ENCODE data around the gene C4B. TPM values are rescaled to one million over a fixed set of nuclear protein-coding genes. Genes with fewer than 3 reads are reported as not detected.

The C4B gene
- total RNA-seq, 1 experiment from 2014 or later, result 3.7 TPM

Other genes starting within 250 kb of the C4B start
- 1.2 to 1.8 TPM (median 1.4 TPM) in 3 replicates for gene VWA7, start 237.5 kb upstream of the C4B start, total RNA-seq (2021)
- 147 to 177 TPM (median 161 TPM) in 3 replicates for gene VARS1, start 219.0 kb upstream of the C4B start, total RNA-seq (2021)
- gene LSM2, start 207.8 kb upstream of the C4B start, total RNA-seq (2021), result 104 to 121 TPM (median 119 TPM) in 3 replicates
- gene HSPA1L, start 199.5 kb upstream of the C4B start, total RNA-seq (2021), result 1.2 to 2.1 TPM (median 1.9 TPM) in 3 replicates
- 57.2 to 80.1 TPM (median 75.8 TPM) in 3 replicates for gene HSPA1A, start 199.3 kb upstream of the C4B start, total RNA-seq (2021)
- 75.3 to 105 TPM (median 96.4 TPM) in 3 replicates for gene HSPA1B, start 187.1 kb upstream of the C4B start, total RNA-seq (2021)
- gene NEU1, start 152.0 kb upstream of the C4B start, total RNA-seq (2021), result 42.6 to 44.8 TPM (median 42.8 TPM) in 3 replicates
- 3.1 to 3.5 TPM (median 3.5 TPM) in 3 replicates for gene SLC44A4, start 135.8 kb upstream of the C4B start, total RNA-seq (2021)
- 137 to 169 TPM (median 168 TPM) in 3 replicates for gene EHMT2, start 117.1 kb upstream of the C4B start, total RNA-seq (2021)
- gene ZBTB12, start 112.7 kb upstream of the C4B start, total RNA-seq (2021), result 24.0 to 46.2 TPM (median 44.1 TPM) in 3 replicates
- 1.3 TPM in 3 replicates for gene C2, start 87.1 kb upstream of the C4B start, total RNA-seq (2021)
- 1.4 to 2.7 TPM (median 1.4 TPM) in 3 replicates for gene CFB, start 68.7 kb upstream of the C4B start, total RNA-seq (2021)
- gene NELFE, start 55.8 kb upstream of the C4B start, total RNA-seq (2021), result 73.8 to 88.7 TPM (median 79.0 TPM) in 3 replicates
- gene SKIC2, start 55.6 kb upstream of the C4B start, total RNA-seq (2021), result 80.0 to 84.0 TPM (median 81.8 TPM) in 3 replicates
- 13.8 to 16.5 TPM (median 15.7 TPM) in 3 replicates for gene DXO, start 42.7 kb upstream of the C4B start, total RNA-seq (2021)
- gene C4A, start 32.7 kb upstream of the C4B start, total RNA-seq (2021), result 3.8 to 5.2 TPM (median 4.2 TPM) in 3 replicates
- 1.2 to 1.5 TPM (median 1.4 TPM) in 3 replicates for gene CYP21A2, start 23.6 kb downstream of the C4B start, total RNA-seq (2021)
- gene TNXB, start 94.5 kb downstream of the C4B start, total RNA-seq (2021), result 6.4 to 10.9 TPM (median 9.0 TPM) in 3 replicates
- 46.1 to 49.1 TPM (median 47.5 TPM) in 3 replicates for gene ATF6B, start 113.5 kb downstream of the C4B start, total RNA-seq (2021)
- gene FKBPL, start 115.5 kb downstream of the C4B start, total RNA-seq (2021), result 8.2 to 9.0 TPM (median 8.4 TPM) in 3 replicates
- 1.4 to 2.2 TPM (median 1.6 TPM) in 3 replicates for gene PRRT1, start 137.1 kb downstream of the C4B start, total RNA-seq (2021)
- 30.0 to 33.8 TPM (median 31.6 TPM) in 3 replicates for gene PPT2, start 139.3 kb downstream of the C4B start, total RNA-seq (2021)
- 15.7 to 17.5 TPM (median 17.4 TPM) in 3 replicates for gene EGFL8, start 149.8 kb downstream of the C4B start, total RNA-seq (2021)
- 84.5 to 88.9 TPM (median 87.5 TPM) in 3 replicates for gene AGPAT1, start 161.3 kb downstream of the C4B start, total RNA-seq (2021)
- 108 to 114 TPM (median 111 TPM) in 3 replicates for gene RNF5, start 163.6 kb downstream of the C4B start, total RNA-seq (2021)
- 17.7 to 20.0 TPM (median 18.1 TPM) in 3 replicates for gene AGER, start 169.5 kb downstream of the C4B start, total RNA-seq (2021)
- gene PBX2, start 175.4 kb downstream of the C4B start, total RNA-seq (2021), result 130 to 165 TPM (median 150 TPM) in 3 replicates
- gene GPSM3, start 177.8 kb downstream of the C4B start, total RNA-seq (2021), result 10.0 to 14.0 TPM (median 13.1 TPM) in 3 replicates
- 2.4 to 2.6 TPM (median 2.6 TPM) in 3 replicates for gene NOTCH4, start 209.3 kb downstream of the C4B start, total RNA-seq (2021)

All from WTC11 (cell line).